ENCODE measurements around the gene DNAJC1.

- TF ChIP-seq CTCF (IDR thresholded peaks at IDR 0.05) (no peak), HDAC2 (IDR thresholded peaks at IDR 0.05) (no peak), POLR2A (IDR thresholded peaks at IDR 0.05; ENCODE audit: low read length) (no peak), CBX8 (IDR thresholded peaks at IDR 0.05) (no peak), BHLHE40 (IDR thresholded peaks at IDR 0.05; ENCODE audit: low read depth, low read length) (no peak), USF2 (IDR thresholded peaks at IDR 0.05) (no peak), EP300 (IDR thresholded peaks at IDR 0.05) (no peak), KDM5A (IDR thresholded peaks at IDR 0.05) (no peak), MYC (IDR thresholded peaks at IDR 0.05; ENCODE audit: borderline replicate concordance, low read length) (no peak), MAZ (IDR thresholded peaks at IDR 0.05; ENCODE audit: borderline replicate concordance, low read depth, low read length) (no peak), ZSCAN20 (CRISPR knock-in tag; IDR thresholded peaks at IDR 0.05) (no peak)
Observed at GRCh38 chr10:21991785-21992184, 11.7 kb downstream of the DNAJC1 start.
